Skin of body (tissue), 2 donors: ENCODE results near the gene ETV7. TPM values are rescaled to one million over a fixed set of nuclear protein-coding genes. Genes with fewer than 3 reads are reported as not detected.
A peak's percentile ranks its signal among the peaks of the same experiment; 100 is the strongest.
"Not testable (repeated sequence)": the region's sequence is repeated elsewhere in the genome, so short reads cannot be mapped to it uniquely, and the experiment has no call there.

ENCODE experiments used
- DNase-seq: peaks from one replicate; lab custom pipeline; 2025; lab: John Stamatoyannopoulos, UW
- total RNA-seq: library from RNA; depleted of rRNA; stranded (reverse); fragments of >200 nt; gene quantifications from one replicate; pipeline ENCODE4 v1.2.3, GENCODE V29; 2014

ETV7 gene
- total RNA-seq, 1 donor from 2014 or later, result 0.49 TPM

GRCh38 chr6:36364669-36365479 lies 22.6 kb downstream of the ETV7 start:
- no peak for DNase-seq

GRCh38 chr6:36364061-36364635 lies 23.3 kb downstream of the ETV7 start:
- not testable (repeated sequence) for DNase-seq

GRCh38 chr6:36363371-36363752 lies 24.1 kb downstream of the ETV7 start:
- DNase-seq, result not testable (repeated sequence)

- DNase-seq, result no peak
Observed at GRCh38 chr6:36362551-36363370, 24.7 kb downstream of the ETV7 start.

GRCh38 chr6:36361071-36361470 lies 26.4 kb downstream of the ETV7 start:
- DNase-seq, result no peak

- peak; percentile 72 for DNase-seq
Observed at GRCh38 chr6:36360241-36361054, 27.0 kb downstream of the ETV7 start.

- DNase-seq, result no peak
Observed at GRCh38 chr6:36358226-36358915, 29.1 kb downstream of the ETV7 start.

- DNase-seq, result no peak
Observed at GRCh38 chr6:36357872-36358225, 29.6 kb downstream of the ETV7 start.

- no peak for DNase-seq
Observed at GRCh38 chr6:36355819-36356218, 31.6 kb downstream of the ETV7 start.

GRCh38 chr6:36353411-36353915 lies 34.0 kb downstream of the ETV7 start:
- DNase-seq, result no peak

- no peak for DNase-seq
Observed at GRCh38 chr6:36352477-36353157, 34.9 kb downstream of the ETV7 start.

- DNase-seq, result no peak
Observed at GRCh38 chr6:36350681-36351571, 36.5 kb downstream of the ETV7 start.

- no peak for DNase-seq
Observed at GRCh38 chr6:36350082-36350481, 37.4 kb downstream of the ETV7 start.

- no peak for DNase-seq
Observed at GRCh38 chr6:36349240-36349639, 38.2 kb downstream of the ETV7 start.

GRCh38 chr6:36347621-36348020 lies 39.8 kb downstream of the ETV7 start:
- no peak for DNase-seq

- DNase-seq, result no peak
Observed at GRCh38 chr6:36346486-36347273, 40.8 kb downstream of the ETV7 start.

- no peak for DNase-seq
Observed at GRCh38 chr6:36345681-36346466, 41.6 kb downstream of the ETV7 start.
